GM12878 (cell line): Measurements from ENCODE around the gene RPL18. TPM values are rescaled to one million over a fixed set of nuclear protein-coding genes. Genes with fewer than 3 reads are reported as not detected.

ENCODE experiments used
- ATAC-seq: fragments of 200-7000 bp; cut with Tn5 transposase; 3 replicates; pipeline ENCODE4 v1.9.1; 2020; ENCODE audit warnings: mild to moderate bottlenecking, moderate library complexity
- BruUV-seq: library from RNA; stranded (reverse); fragments of 400-500 nt; replicated peaks from 2 replicates; lab custom pipeline; 2021; lab: Mats Ljungman, UMichigan
- CTCF ChIA-PET: fragments of 300-600 bp; sonication (Branson Sonifier 250); formaldehyde crosslinking; extraction: SDS; loops from one replicate; lab custom pipeline; 2021; ENCODE audit warnings: inconsistent platforms; lab: Yijun Ruan, JAX
- POLR2A ChIA-PET: fragments of 350-600 bp; formaldehyde crosslinking; extraction: SDS; loops from one replicate; lab custom pipeline; 2021; ENCODE audit warnings: inconsistent platforms; lab: Charles Lee
- RAD21 ChIA-PET: fragments of 300-600 bp; sonication (Branson Sonifier 250); formaldehyde crosslinking; loops from one replicate; lab custom pipeline; 2023; ENCODE audit warnings: antibody characterized with exemption; ENCODE audit not compliant: unreplicated experiment; lab: Charles Lee
- SMC1A ChIA-PET: fragments of 300-600 bp; sonication (Branson Sonifier 250); formaldehyde crosslinking; loops from one replicate; lab custom pipeline; 2023; ENCODE audit not compliant: unreplicated experiment, uncharacterized antibody; lab: Charles Lee
- DNase-seq: peaks from one replicate; pipeline ENCODE4 v3.0.0-alpha.2; 2011; ENCODE audit warnings: low read depth, low spot score
- FAIRE-seq: peaks from 3 replicates; lab custom pipeline; 2011; peaks lifted over from hg19 to GRCh38; lab: Jason Lieb, UNC
- H2AFZ ChIP-seq: 2 replicates; pipeline ENCODE4 v1.6.0; 2011; ENCODE audit warnings: low read depth, low read length, control low read depth; ENCODE audit not compliant: control insufficient read depth
- H3K27ac ChIP-seq: 2 replicates; pipeline ENCODE4 v1.5.1; 2011; ENCODE audit warnings: control low read depth; ENCODE audit not compliant: control insufficient read depth, insufficient read depth
- H3K27me3 ChIP-seq, 2 experiments: replicated peaks in 1 of 2; 2 replicates each; pipeline versions ENCODE4 v1.6.0 to v1.6.1; 2011; ENCODE audit warnings: low read length in 1 of 2; ENCODE audit not compliant: control insufficient read depth in 2 of 2, insufficient read depth in 2 of 2
- H3K36me3 ChIP-seq, 2 experiments: 2 replicates each; pipeline ENCODE4 v1.5.1; 2011; ENCODE audit warnings: low read length in 1 of 2; ENCODE audit not compliant: control insufficient read depth in 2 of 2, insufficient read depth in 2 of 2
- H3K4me1 ChIP-seq: 2 replicates; pipeline ENCODE4 v1.6.1; 2011; ENCODE audit warnings: mild to moderate bottlenecking, low read length, moderate library complexity, mixed read lengths; ENCODE audit not compliant: control insufficient read depth, insufficient read depth
- H3K4me2 ChIP-seq: 2 replicates; pipeline ENCODE4 v1.6.0; 2011; ENCODE audit warnings: control low read depth; ENCODE audit not compliant: control insufficient read depth, insufficient read depth
- H3K4me3 ChIP-seq: fragments of 200-600 bp; sonication (generic); 2 replicates; pipeline ENCODE4 v1.5.1; 2016
- H3K79me2 ChIP-seq: 2 replicates; pipeline ENCODE4 v1.6.0; 2011; ENCODE audit warnings: low read length; ENCODE audit not compliant: control insufficient read depth, insufficient read depth
- H3K9ac ChIP-seq: 2 replicates; pipeline ENCODE4 v1.8.0; 2011; ENCODE audit warnings: low read length, control low read depth, mixed read lengths; ENCODE audit not compliant: control insufficient read depth, insufficient read depth
- H3K9me3 ChIP-seq: replicated peaks from 3 replicates; pipeline ENCODE4 v1.5.1; 2011; ENCODE audit warnings: mild to moderate bottlenecking, low read length; ENCODE audit not compliant: control insufficient read depth, insufficient read depth
- H4K20me1 ChIP-seq: 2 replicates; pipeline ENCODE4 v1.6.0; 2011; ENCODE audit not compliant: control insufficient read depth, insufficient read depth
- CTCF ChIP-seq, 3 experiments: IDR thresholded peaks in 2 of 3; conservative IDR thresholded peaks in 1 of 3; 2 replicates each; pipeline ENCODE4 v1.5.1; 2011; ENCODE audit warnings: low read depth in 3 of 3, low read length in 3 of 3, mild to moderate bottlenecking in 3 of 3, control low read depth in 2 of 3, moderate library complexity in 2 of 3, inconsistent platforms in 1 of 3, mixed read lengths in 1 of 3; ENCODE audit not compliant: control insufficient read depth in 2 of 3, insufficient read depth in 1 of 3; ENCODE audit errors: extremely low read depth in 1 of 3
- E2F8 ChIP-seq: fragments of 450-650 bp; IDR thresholded peaks from 2 replicates; pipeline ENCODE4 v1.6.1; 2018; ENCODE audit warnings: mild to moderate bottlenecking, low read depth, moderate library complexity; ENCODE audit not compliant: partially characterized antibody
- E4F1 ChIP-seq: fragments of 450-650 bp; IDR thresholded peaks from 2 replicates; pipeline ENCODE4 v1.6.1; 2018; ENCODE audit warnings: borderline replicate concordance, mild to moderate bottlenecking; ENCODE audit not compliant: partially characterized antibody
- IRF4 ChIP-seq: IDR thresholded peaks from 2 replicates; pipeline ENCODE4 v1.6.1; 2011; ENCODE audit warnings: low read depth, low read length
- NFXL1 ChIP-seq: fragments of 450-650 bp; IDR thresholded peaks from 2 replicates; pipeline ENCODE4 v1.6.1; 2017; ENCODE audit warnings: antibody characterized with exemption, mild to moderate bottlenecking, borderline replicate concordance
- STAT1 ChIP-seq: fragments of 450-650 bp; conservative IDR thresholded peaks from 2 replicates; pipeline ENCODE4 v1.6.1; 2014; ENCODE audit warnings: antibody characterized with exemption, mild to moderate bottlenecking
- STAT3 ChIP-seq: IDR thresholded peaks from 2 replicates; pipeline ENCODE4 v1.6.1; 2011; ENCODE audit warnings: low read depth, low read length, improper control_type of control experiment
- ZSCAN29 ChIP-seq: fragments of 450-650 bp; IDR thresholded peaks from 2 replicates; pipeline ENCODE4 v1.6.1; 2017; ENCODE audit warnings: mild to moderate bottlenecking, moderate library complexity
- WGBS: methylation state at CpG from one replicate; pipeline ENCODE4 v1.1.6; 2016; ENCODE audit warnings: low lambda C conversion rate; ENCODE audit not compliant: insufficient replicate concordance, insufficient coverage; ENCODE audit errors: missing lambda C conversion rate; 5-methylcytosine and 5-hydroxymethylcytosine counted together
- in situ Hi-C: fragments of 300-500 bp; cut with MboI; formaldehyde crosslinking; loops from 9 replicates; pipeline ENCODE4 v1.14.3; 2018; ENCODE audit warnings: mixed read lengths
- intact Hi-C: fragments of 100-400 bp; cut with micrococcal nuclease; formaldehyde crosslinking; loops from one replicate; pipeline ENCODE4 v1.14.2; 2022; ENCODE audit not compliant: unreplicated experiment
- polyA plus RNA-seq, 11 experiments: library from polyadenylated mRNA; depleted of rRNA in 4 of 11; unstranded in 6 of 11; stranded (reverse) in 5 of 11; fragments of >200 nt; fragmentation: Nextera tagmentation in 4 of 11; fragmentation: Illumina TruSeq in 1 of 11; extraction: Ambion mirVana in 4 of 11; extraction: Trizol in 1 of 11; gene quantifications; 1 replicate in 1 of 11; 2 replicates in 10 of 11; pipeline versions ENCODE4 v1.2.1 to v1.2.3, GENCODE V29; 2011 to 2016; ENCODE audit warnings: inconsistent platforms in 2 of 11, missing spikeins in 2 of 11, low read depth in 1 of 11
- total RNA-seq, 4 experiments: library from RNA; depleted of rRNA in 3 of 4; stranded (reverse); fragments of >200 nt in 3 of 4; fragmentation: Illumina TruSeq in 1 of 4; extraction: Trizol in 1 of 4; gene quantifications; 2 replicates each; pipeline versions ENCODE4 v1.2.1 to v1.2.3, GENCODE V29; 2013 to 2021

The RPL18 gene
- total and polyA plus RNA-seq, 10 of the 15 experiments (the other 5 are each of a cell fraction or from before 2014, with no cell fraction given) = 393 to 4,267 (median 2,019) TPM

GRCh38 chr19:48624067-48624594 is 5.2 kb upstream of the RPL18 start (continued):
- TF ChIP-seq CTCF (IDR thresholded peaks at IDR 0.05 in 2 of 3, conservative IDR thresholded peaks at IDR 0.05 in 1 of 3; ENCODE audit: control insufficient read depth in 2 of 3, extremely low read depth in 1 of 3, insufficient read depth in 1 of 3, low read depth in 3 of 3, low read length in 3 of 3) = no peak
- TF ChIP-seq ZSCAN29 = no peak
- no peak for TF ChIP-seq STAT3
- TF ChIP-seq IRF4 = no peak
- TF ChIP-seq, all 136 proteins: peak for 28

- RAD21 ChIA-PET = interaction anchor here (0.7 to 1.5 kb wide), 5 partner anchors 10 to 172 kb away, joined by 3 to 10 read pairs (median 3); partner anchors contain the start of gene CA11
- SMC1A ChIA-PET = interaction anchor here (0.8 to 3.0 kb wide), 3 partner anchors 10 to 22 kb away, joined by 3 to 22 read pairs (median 3); no protein-coding TSS in a partner anchor
- Histone ChIP-seq H3K4me2 (peak overlapping the region; percentile 84), H3K27ac (0 out of 2 replicates have a peak overlapping the region, but pooled peaks have one; percentile 22), H3K4me3 (peak overlapping the region; percentile 72), H3K79me2 (peaks cover 32% of the 10 kb centered on the region), H3K9ac (peak overlapping the region; percentile 41; the same call in 1 of the 2 replicates), H3K36me3 (peaks cover 2 to 3% of the 10 kb centered on the region in 2 experiments; a peak in 2 of 4 replicates), H3K4me1 (peaks cover 19% of the 10 kb centered on the region), H3K9me3 (no peaks in the 10 kb centered on the region), H4K20me1 (no peaks in the 10 kb centered on the region), H2AFZ (peak overlapping the region; percentile 73), H3K27me3 (no peaks in the 10 kb centered on the region)
- no peak for FAIRE-seq
- TF ChIP-seq E2F8 (no peak), NFXL1 (no peak), E4F1 (no peak), STAT1 (no peak)
- intact Hi-C loops = no loop called here
- POLR2A ChIA-PET = interaction anchor here (0.6 to 6.6 kb wide), 6 partner anchors 10 to 1202 kb away, joined by 3 to 62 read pairs (median 4); no protein-coding TSS in a partner anchor
- in situ Hi-C loops = no loop called here
- 55% methylated on average over 8 of the region's 8 CpGs for WGBS
- CTCF ChIA-PET = interaction anchor here (0.8 to 2.3 kb wide), 3 partner anchors 11 to 39 kb away, joined by 3 to 9 read pairs (median 3); partner anchors contain the start of gene CA11
- no peak for DNase-seq
- BruUV-seq = no TSS peak
- ATAC-seq = no peak
Measured at GRCh38 chr19:48623556-48624066, 4.6 kb upstream of the RPL18 start.
